Hematopoietic multipotent progenitor cell (in vitro differentiated cells): ENCODE measurements around the gene CDK2AP2. TPM values are rescaled to one million over a fixed set of nuclear protein-coding genes. Genes with fewer than 3 reads are reported as not detected.
"Not testable (repeated sequence)": the region's sequence is repeated elsewhere in the genome, so short reads cannot be mapped to it uniquely, and the experiment has no call there.

Experiments used
- DNase-seq, 3 donors: peaks; one replicate each; pipeline ENCODE4 v3.0.0-alpha.2; 2011 to 2015; ENCODE audit warnings: low read depth in 2 of 3, low spot score in 2 of 3
- total RNA-seq: library from RNA; depleted of rRNA; stranded (reverse); fragments of >200 nt; gene quantifications from one replicate; pipeline ENCODE4 v1.2.3, GENCODE V29; 2012

The CDK2AP2 gene, protein sequence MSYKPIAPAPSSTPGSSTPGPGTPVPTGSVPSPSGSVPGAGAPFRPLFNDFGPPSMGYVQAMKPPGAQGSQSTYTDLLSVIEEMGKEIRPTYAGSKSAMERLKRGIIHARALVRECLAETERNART
- 42.5 TPM for total RNA-seq

DNA sequence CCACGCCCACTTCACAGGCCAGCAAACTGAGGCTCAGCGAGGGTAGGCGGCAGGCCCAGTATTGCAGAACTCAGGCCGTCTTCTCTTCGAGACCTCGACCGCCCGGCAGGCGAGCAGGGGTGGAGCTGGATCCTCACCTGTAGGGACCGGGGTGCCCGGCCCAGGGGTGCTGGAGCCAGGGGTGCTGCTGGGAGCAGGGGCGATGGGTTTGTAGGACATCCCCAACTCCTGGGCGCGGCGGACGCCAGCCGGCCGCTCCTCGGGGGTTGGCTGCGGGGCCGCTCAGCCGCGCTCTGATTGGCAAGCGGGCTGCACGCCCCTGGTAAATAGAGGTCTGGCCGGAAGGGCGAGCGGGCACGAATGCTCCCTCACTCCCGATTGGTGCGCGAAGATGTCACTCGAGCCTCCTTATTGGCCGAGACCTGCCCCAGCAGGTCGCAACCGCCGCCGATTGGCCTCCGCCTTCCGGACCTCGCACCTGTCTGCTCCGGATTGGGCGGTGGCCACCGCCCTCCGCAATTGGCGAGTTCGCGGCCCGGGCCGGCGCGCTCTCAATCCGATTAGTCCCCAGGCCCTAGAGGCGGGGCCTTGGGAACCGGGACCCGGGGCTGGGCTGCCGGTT, at the start of gene CDK2AP2:
Gene CDK2AP2, minus strand, starts transcription at position 299 of the 622 bp plus-strand sequence. Its CDS starts 80 bp downstream, at position 219.
- peak; percentile 95 to 99 (median 99) for DNase-seq

GRCh38 chr11:67556244-67556643, 48.3 kb upstream of the CDK2AP2 start:
- DNase-seq: no peak

- DNase-seq: not testable (repeated sequence)
Measured at GRCh38 chr11:67551697-67552096, 43.7 kb upstream of the CDK2AP2 start.

- no peak for DNase-seq
Measured at GRCh38 chr11:67551127-67551526, 43.2 kb upstream of the CDK2AP2 start.

DNA sequence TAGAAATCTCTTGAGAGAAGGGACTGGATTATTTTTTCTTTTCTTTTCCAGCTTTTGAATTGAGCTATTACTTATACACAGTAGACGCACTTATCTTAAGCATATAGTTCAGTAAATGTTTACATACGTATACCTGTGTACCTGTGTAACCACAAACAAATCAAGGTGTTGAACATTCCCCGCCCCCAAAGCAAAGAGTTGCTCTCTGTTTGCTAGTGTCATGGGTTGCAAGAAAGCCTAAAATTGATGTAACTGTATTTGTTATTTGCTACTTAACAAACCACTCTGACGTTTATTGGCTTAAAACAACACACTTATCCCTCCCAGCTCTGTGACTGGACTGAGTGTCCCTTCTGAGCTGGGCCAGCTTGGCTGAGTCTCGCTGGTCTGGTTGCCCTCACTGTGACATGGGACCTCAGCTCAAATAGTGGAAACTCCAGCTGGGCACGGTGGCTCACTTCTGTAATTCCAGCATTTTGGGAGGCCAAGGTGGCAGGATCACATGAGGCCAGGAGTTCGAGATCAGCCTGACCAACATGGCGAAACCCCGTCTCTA, 40.7 kb upstream of the CDK2AP2 start:
- no peak for DNase-seq

GRCh38 chr11:67548112-67548511, 40.1 kb upstream of the CDK2AP2 start:
- DNase-seq: not testable (repeated sequence)

- no peak for DNase-seq
Measured at GRCh38 chr11:67545280-67545679, 37.3 kb upstream of the CDK2AP2 start.

- no peak for DNase-seq
Measured at GRCh38 chr11:67544616-67545242, 36.8 kb upstream of the CDK2AP2 start.

GRCh38 chr11:67543585-67543984, 35.6 kb upstream of the CDK2AP2 start:
- DNase-seq: no peak

- no peak for DNase-seq
Measured at GRCh38 chr11:67542971-67543370, 35.0 kb upstream of the CDK2AP2 start.

DNA sequence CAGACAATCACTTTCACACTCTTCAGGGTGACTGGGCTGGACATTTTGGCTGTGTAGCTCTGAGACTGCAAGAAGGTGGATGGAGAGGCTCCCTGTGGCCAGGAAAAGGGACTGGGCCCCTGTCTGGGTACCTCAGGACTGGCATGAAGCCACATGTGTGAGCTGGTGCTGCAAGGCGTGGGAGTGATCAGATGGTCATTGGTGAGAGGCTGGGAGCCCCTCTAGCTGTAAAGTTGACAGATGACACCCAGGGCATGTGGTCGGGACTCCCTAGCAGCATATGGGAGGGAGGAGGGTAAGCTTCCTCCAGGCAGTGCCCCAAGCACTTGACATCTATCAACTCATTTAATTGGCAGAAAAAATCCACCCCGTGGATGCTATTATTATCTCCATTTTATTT, 34.2 kb upstream of the CDK2AP2 start:
- no peak for DNase-seq

DNA sequence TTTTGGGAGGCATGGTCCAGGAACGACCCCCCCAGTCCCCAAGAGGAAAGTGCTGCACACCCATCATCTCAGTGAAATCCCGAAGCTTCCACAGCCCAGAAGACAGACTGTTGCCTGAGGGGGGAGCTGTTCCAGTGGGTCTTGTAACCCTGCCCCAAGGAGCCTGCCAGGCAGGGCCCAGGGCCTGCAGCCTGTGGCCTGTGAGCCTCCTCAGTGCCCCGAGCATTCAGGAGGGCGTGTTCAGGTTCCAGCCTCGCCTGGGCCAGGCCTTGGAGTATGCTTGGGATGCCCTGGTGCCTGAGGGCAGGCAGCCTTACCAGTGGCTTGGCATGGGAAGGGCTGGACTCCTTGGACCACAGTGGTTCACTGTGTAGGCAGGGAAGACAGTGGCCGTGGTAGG, 33.2 kb upstream of the CDK2AP2 start:
- DNase-seq: no peak

DNA sequence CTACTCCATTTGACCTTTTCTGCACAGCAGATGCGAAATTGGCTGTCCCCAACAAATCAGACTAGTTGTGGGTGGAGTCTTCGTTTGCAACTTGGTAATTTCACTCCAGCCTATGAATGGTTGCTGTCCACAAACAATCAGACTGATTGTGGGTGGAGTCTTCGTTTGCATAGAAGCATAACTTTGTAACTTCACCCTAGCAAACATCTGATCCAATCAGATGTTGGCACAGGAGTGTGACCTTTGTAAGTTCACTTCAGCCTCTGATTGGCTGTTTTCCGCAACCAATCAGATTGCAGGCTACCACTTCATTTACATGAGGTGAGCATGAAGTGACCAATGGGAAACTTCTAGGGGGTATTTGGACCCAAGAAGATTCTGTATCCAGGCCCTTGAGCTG, 31.6 kb upstream of the CDK2AP2 start:
- no peak for DNase-seq

DNA sequence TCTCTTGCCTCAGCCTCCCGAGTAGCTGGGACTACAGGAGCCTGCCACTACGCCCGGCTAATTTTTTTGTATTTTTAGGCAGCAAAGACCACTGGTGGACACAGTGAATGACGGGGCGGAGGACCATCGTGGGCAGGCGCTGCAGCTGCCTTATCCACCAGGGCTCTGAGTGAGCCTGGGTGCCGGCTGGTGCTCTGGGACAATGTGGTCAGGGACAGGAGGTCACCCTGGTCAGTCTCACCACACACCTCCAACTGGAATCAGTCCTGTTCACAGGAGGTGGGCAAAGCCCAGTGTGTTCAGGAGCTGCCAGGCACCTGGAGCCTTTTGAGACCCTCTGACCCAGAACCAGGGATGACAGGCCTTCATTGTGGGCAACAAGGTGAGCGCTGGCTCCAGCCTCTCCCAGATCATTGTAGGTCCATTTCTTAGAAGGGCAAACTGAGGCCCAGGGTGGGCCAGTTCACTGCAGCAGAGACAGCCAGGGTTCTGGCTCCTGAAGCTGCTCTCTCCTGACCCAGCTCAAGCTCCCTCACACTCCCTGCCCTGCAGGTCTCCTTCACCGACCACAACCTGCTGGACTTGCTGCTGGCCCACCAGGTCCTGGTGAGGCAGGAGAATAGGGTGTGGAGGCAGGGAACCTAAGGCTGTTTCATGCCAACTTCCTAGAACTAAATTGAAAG, 31.0 kb upstream of the CDK2AP2 start:
- DNase-seq: no peak

GRCh38 chr11:67538306-67538705, 30.3 kb upstream of the CDK2AP2 start:
- no peak for DNase-seq

DNA sequence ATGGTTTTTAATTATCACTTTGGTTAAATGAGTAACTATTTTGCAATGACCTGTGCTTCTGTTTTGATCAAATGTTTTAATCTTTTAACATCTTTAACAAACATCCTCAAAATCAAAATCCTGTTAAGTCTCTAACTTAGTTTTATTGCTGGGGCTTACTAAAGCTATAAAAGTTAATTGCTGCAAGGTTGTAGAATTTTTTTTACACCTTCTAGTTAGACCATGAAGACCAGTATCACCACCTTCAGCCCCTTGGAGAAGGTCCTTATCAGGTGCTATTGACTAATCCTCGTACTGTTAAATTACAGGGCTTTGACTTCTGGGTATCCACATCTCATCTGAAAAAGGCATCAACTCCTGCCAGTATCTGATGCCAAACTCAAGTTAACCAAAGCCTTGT, 27.6 kb upstream of the CDK2AP2 start:
- no peak for DNase-seq

- peak in 1 of 3 donors; percentile 8 for DNase-seq
Measured at GRCh38 chr11:67534070-67534679, 26.2 kb upstream of the CDK2AP2 start.

- no peak for DNase-seq
Measured at GRCh38 chr11:67532889-67533288, 24.9 kb upstream of the CDK2AP2 start.

- no peak for DNase-seq
Measured at GRCh38 chr11:67530282-67530592, 22.3 kb upstream of the CDK2AP2 start.

DNA sequence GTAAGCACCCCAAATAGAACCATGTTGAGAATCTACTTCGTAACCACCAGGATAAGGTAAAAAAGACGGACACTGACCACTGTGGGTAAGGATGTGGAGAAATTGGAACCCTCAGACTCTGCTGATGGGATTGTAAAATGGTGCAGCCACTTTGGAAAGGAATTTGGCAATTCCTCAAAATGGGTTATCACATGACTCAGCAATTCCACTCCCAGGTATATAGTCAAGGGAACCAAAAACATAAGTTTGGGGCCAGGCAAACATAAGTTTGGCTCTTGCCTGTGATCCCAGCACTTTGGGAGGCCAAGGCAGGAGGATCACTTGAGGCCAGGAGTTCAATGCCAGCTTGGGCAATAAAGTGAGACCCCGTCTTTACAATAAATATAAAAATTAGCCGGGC, 20.4 kb upstream of the CDK2AP2 start:
- DNase-seq: no peak

DNA sequence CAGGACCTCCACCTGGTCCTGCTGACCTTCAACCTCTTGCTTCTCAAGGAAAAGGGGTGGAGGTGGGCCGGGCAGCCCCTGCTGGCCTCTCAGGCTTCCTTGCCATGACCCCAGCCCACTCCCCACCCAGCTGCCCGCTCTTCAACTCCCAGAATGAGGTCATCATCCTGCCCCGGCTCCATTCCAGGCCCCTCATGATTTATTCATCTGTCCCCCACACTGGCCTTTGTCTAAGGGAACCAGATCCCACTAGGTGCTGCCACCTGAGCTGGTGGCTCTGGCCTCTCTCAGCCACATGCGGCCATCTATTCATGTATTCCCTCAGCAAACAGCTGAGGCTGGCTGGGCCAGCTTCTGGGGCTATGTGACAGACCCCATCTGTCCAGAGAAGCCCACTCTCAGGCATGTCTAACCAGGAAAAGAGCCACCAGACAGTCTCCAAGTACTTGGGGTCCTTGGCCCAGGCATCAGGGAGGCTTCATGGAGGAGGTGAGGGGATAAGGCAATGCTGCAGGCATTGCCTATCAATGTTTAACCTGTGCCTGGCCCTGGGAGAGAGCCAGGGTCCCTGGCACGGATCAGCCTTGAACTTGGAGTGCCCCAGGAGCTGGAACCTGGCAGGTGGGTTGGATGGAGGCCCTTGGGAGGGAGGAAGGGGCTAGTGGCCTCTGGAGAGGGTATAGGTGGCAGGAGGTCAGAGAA, 17.5 kb upstream of the CDK2AP2 start:
- DNase-seq: no peak
